GM19468 (cell line): ENCODE measurements around the gene ZNF484.
"Not testable (repeated sequence)": the region's sequence is repeated elsewhere in the genome, so short reads cannot be mapped to it uniquely, and the experiment has no call there.

Experiments used
- ATAC-seq: cut with Tn5 transposase; IDR thresholded peaks from one replicate; pipeline ENCODE4 v1.9.1; 2021; ENCODE audit warnings: mild to moderate bottlenecking, moderate library complexity, moderate number of reproducible peaks; ENCODE audit not compliant: unreplicated experiment; ENCODE audit errors: extremely low read depth

ZNF484 gene

GRCh38 chr9:92877531-92878430 lies at the start of gene ZNF484:
Gene ZNF484 (minus strand): TSS chr9:92878038. CDS start chr9:92875029, 3,009 bp downstream.
- peak; percentile 99 for ATAC-seq

GRCh38 chr9:92920437-92920836 lies 42.6 kb upstream of the ZNF484 start:
- no peak for ATAC-seq

GRCh38 chr9:92917176-92917800 lies 39.5 kb upstream of the ZNF484 start:
- ATAC-seq: no peak

- ATAC-seq: no peak
These were observed 34.0 kb upstream of the ZNF484 start for GRCh38 chr9:92911511-92912475.

- not testable (repeated sequence) for ATAC-seq
These were observed 27.3 kb upstream of the ZNF484 start for GRCh38 chr9:92905137-92905536.

GRCh38 chr9:92897323-92897722 lies 19.5 kb upstream of the ZNF484 start:
- no peak for ATAC-seq

- ATAC-seq: no peak
These were observed 18.1 kb upstream of the ZNF484 start for GRCh38 chr9:92895812-92896436.

GRCh38 chr9:92894711-92895362 lies 17.0 kb upstream of the ZNF484 start:
- ATAC-seq: no peak

- not testable (repeated sequence) for ATAC-seq
These were observed 16.2 kb upstream of the ZNF484 start for GRCh38 chr9:92893916-92894610.

GRCh38 chr9:92892276-92892675 lies 14.4 kb upstream of the ZNF484 start:
- ATAC-seq: not testable (repeated sequence)

GRCh38 chr9:92890761-92891160 lies 12.9 kb upstream of the ZNF484 start:
- ATAC-seq: no peak

GRCh38 chr9:92887880-92888338 lies 10.1 kb upstream of the ZNF484 start:
- no peak for ATAC-seq

GRCh38 chr9:92886846-92887610 lies 9.2 kb upstream of the ZNF484 start:
- ATAC-seq: not testable (repeated sequence)

- ATAC-seq: not testable (repeated sequence)
These were observed 6.0 kb upstream of the ZNF484 start for GRCh38 chr9:92883666-92884405.

- no peak for ATAC-seq
These were observed 4.4 kb upstream of the ZNF484 start for GRCh38 chr9:92882276-92882675.

GRCh38 chr9:92875373-92875772 lies 2.5 kb downstream of the ZNF484 start:
- no peak for ATAC-seq

- no peak for ATAC-seq
These were observed 7.5 kb downstream of the ZNF484 start for GRCh38 chr9:92870289-92870688.
